ENCODE measurements around the gene NLGN1.
"Not testable (repeated sequence)": the region's sequence is repeated elsewhere in the genome, so short reads cannot be mapped to it uniquely, and the experiment has no call there.

Gene NLGN1

GRCh38 chr3:173401369-173401768 lies 3.8 kb downstream of the NLGN1 start:
- in situ Hi-C loops (cut with HindIII; ENCODE audit: low pct_unique_long_range_greater_than_20kb, low sequenced_read_pairs): no loop called here
- no peak for TF ChIP-seq JUND (IDR thresholded peaks at IDR 0.05; ENCODE audit: low read depth)
- DNase-seq (ENCODE audit: low read depth in 1 of 2, low spot score in 1 of 2): no peak

- in situ Hi-C loops (cut with HindIII; ENCODE audit: low pct_unique_long_range_greater_than_20kb, low sequenced_read_pairs): no loop called here
- no peak for DNase-seq (ENCODE audit: low read depth in 1 of 2, low spot score in 1 of 2)
- TF ChIP-seq JUND (IDR thresholded peaks at IDR 0.05; ENCODE audit: low read depth): no peak
Measured at GRCh38 chr3:173402656-173403055, 5.1 kb downstream of the NLGN1 start.

- DNase-seq (ENCODE audit: low read depth in 1 of 2, low spot score in 1 of 2): no peak
- TF ChIP-seq JUND (IDR thresholded peaks at IDR 0.05; ENCODE audit: low read depth): no peak
- in situ Hi-C loops (cut with HindIII; ENCODE audit: low pct_unique_long_range_greater_than_20kb, low sequenced_read_pairs): no loop called here
Measured at GRCh38 chr3:173403376-173403775, 5.8 kb downstream of the NLGN1 start.

- TF ChIP-seq JUND (IDR thresholded peaks at IDR 0.05; ENCODE audit: low read depth): no peak
- no peak for DNase-seq (ENCODE audit: low read depth in 1 of 2, low spot score in 1 of 2)
- in situ Hi-C loops (cut with HindIII; ENCODE audit: low pct_unique_long_range_greater_than_20kb, low sequenced_read_pairs): no loop called here
Measured at GRCh38 chr3:173404156-173404555, 6.6 kb downstream of the NLGN1 start.

- no peak for DNase-seq (ENCODE audit: low read depth in 1 of 2, low spot score in 1 of 2)
- TF ChIP-seq JUND (IDR thresholded peaks at IDR 0.05; ENCODE audit: low read depth): no peak
- in situ Hi-C loops (cut with HindIII; ENCODE audit: low pct_unique_long_range_greater_than_20kb, low sequenced_read_pairs): no loop called here
Measured at GRCh38 chr3:173410436-173410835, 12.9 kb downstream of the NLGN1 start.

- TF ChIP-seq JUND (IDR thresholded peaks at IDR 0.05; ENCODE audit: low read depth): no peak
- in situ Hi-C loops (cut with HindIII; ENCODE audit: low pct_unique_long_range_greater_than_20kb, low sequenced_read_pairs): no loop called here
- no peak for DNase-seq (ENCODE audit: low read depth in 1 of 2, low spot score in 1 of 2)
Measured at GRCh38 chr3:173410849-173411248, 13.3 kb downstream of the NLGN1 start.

GRCh38 chr3:173411375-173411973 lies 13.9 kb downstream of the NLGN1 start:
- in situ Hi-C loops (cut with HindIII; ENCODE audit: low pct_unique_long_range_greater_than_20kb, low sequenced_read_pairs): no loop called here
- DNase-seq (ENCODE audit: low read depth in 1 of 2, low spot score in 1 of 2): peak; percentile 56 to 71
- TF ChIP-seq JUND (IDR thresholded peaks at IDR 0.05; ENCODE audit: low read depth): no peak

GRCh38 chr3:173416070-173416469 lies 18.5 kb downstream of the NLGN1 start:
- DNase-seq (ENCODE audit: low read depth in 1 of 2, low spot score in 1 of 2): no peak
- TF ChIP-seq JUND (IDR thresholded peaks at IDR 0.05; ENCODE audit: low read depth): no peak
- in situ Hi-C loops (cut with HindIII; ENCODE audit: low pct_unique_long_range_greater_than_20kb, low sequenced_read_pairs): no loop called here

- in situ Hi-C loops (cut with HindIII; ENCODE audit: low pct_unique_long_range_greater_than_20kb, low sequenced_read_pairs): no loop called here
- no peak for TF ChIP-seq JUND (IDR thresholded peaks at IDR 0.05; ENCODE audit: low read depth)
- no peak for DNase-seq (ENCODE audit: low read depth in 1 of 2, low spot score in 1 of 2)
Measured at GRCh38 chr3:173429076-173429475, 31.5 kb downstream of the NLGN1 start.

- no peak for DNase-seq (ENCODE audit: low read depth in 1 of 2, low spot score in 1 of 2)
- TF ChIP-seq JUND (IDR thresholded peaks at IDR 0.05; ENCODE audit: low read depth): no peak
- in situ Hi-C loops (cut with HindIII; ENCODE audit: low pct_unique_long_range_greater_than_20kb, low sequenced_read_pairs): no loop called here
Measured at GRCh38 chr3:173429527-173429926, 32.0 kb downstream of the NLGN1 start.

- in situ Hi-C loops (cut with HindIII; ENCODE audit: low pct_unique_long_range_greater_than_20kb, low sequenced_read_pairs): no loop called here
- TF ChIP-seq JUND (IDR thresholded peaks at IDR 0.05; ENCODE audit: low read depth): no peak
- no peak for DNase-seq (ENCODE audit: low read depth in 1 of 2, low spot score in 1 of 2)
Measured at GRCh38 chr3:173430576-173430975, 33.0 kb downstream of the NLGN1 start.

GRCh38 chr3:173439004-173439403 lies 41.5 kb downstream of the NLGN1 start:
- in situ Hi-C loops (cut with HindIII; ENCODE audit: low pct_unique_long_range_greater_than_20kb, low sequenced_read_pairs): no loop called here

GRCh38 chr3:173440514-173440913 lies 43.0 kb downstream of the NLGN1 start:
- TF ChIP-seq JUND (IDR thresholded peaks at IDR 0.05; ENCODE audit: low read depth): no peak
- in situ Hi-C loops (cut with HindIII; ENCODE audit: low pct_unique_long_range_greater_than_20kb, low sequenced_read_pairs): no loop called here
- no peak for DNase-seq (ENCODE audit: low read depth in 1 of 2, low spot score in 1 of 2)

More at GRCh38 chr3:173439004-173439403, 41.5 kb downstream of the NLGN1 start:
- no peak for DNase-seq (ENCODE audit: low read depth in 1 of 2, low spot score in 1 of 2)
- TF ChIP-seq JUND (IDR thresholded peaks at IDR 0.05; ENCODE audit: low read depth): no peak

- DNase-seq (ENCODE audit: low read depth in 1 of 2, low spot score in 1 of 2); in situ Hi-C loops (cut with HindIII; ENCODE audit: low pct_unique_long_range_greater_than_20kb, low sequenced_read_pairs): not testable (repeated sequence)
Measured at GRCh38 chr3:173451561-173451960, 54.0 kb downstream of the NLGN1 start.
